ENCODE results near the gene SLC38A9.

Gene SLC38A9

DNA sequence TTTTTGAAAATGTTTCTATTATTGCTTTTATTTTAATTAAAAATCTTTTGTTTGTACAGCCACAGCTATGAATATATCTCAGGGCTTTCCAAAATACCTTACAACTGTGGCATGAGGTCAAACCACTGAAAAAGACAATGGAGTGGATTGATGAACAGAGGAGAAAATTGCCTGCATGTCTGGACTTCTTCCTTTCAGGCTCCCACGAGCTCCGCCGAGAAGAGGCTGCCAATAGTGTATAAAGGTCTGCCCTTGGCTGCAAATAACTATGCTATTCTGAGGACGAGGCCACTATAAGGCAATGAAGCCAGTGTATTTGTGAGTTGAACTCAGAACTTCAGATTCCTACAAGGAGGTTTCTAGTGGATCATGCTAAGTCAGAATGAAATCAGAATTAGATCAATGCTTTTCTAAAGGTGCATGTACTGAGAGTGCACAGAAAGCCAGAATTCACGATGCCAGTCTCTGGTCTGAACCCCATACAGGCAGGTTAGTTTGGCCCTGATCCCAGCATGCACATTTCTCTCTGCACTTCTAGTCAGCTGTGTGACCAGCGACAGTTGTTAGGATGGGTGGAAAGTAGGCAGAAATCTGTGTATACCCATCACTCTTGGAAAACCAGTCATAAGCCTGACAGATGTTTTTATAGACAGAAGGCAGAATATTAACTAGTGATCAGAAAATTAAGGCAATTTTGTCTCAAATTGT is 134.6 kb downstream of the SLC38A9 start:
- no peak for DNase-seq

DNA sequence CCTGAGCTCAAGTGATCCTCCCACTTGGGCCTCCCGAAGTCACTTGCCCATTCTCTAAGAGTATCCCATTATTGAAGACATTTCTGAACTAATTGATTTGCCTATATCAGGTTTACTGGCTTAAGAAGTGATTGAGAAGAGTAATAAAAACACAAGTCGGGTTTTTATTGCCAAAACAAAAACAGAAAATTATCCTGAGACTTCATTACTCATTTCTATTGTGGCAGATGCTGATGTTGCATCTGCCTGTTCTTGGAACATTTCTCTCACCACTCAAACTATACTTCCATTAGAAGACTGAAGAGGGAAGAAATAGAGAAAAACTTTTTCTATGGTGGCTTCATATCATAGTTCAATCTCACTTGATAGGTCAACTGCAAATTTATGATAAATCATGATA is 135.5 kb downstream of the SLC38A9 start:
- DNase-seq: no peak

All from activated naive CD4-positive, alpha-beta T cell treated with anti-CD3 and anti-CD28 coated beads, Interleukin-2, amount 50 U/mL, for 16 hours (primary cell).